ENCODE data around the gene VPS8. TPM values are rescaled to one million over a fixed set of nuclear protein-coding genes. Genes with fewer than 3 reads are reported as not detected.

Gene VPS8
- total and polyA plus RNA-seq, 2 of the 8 experiments (the other 6 are each of a cell fraction or from before 2014, with no cell fraction given) = 13.0 to 41.0 TPM

DNA sequence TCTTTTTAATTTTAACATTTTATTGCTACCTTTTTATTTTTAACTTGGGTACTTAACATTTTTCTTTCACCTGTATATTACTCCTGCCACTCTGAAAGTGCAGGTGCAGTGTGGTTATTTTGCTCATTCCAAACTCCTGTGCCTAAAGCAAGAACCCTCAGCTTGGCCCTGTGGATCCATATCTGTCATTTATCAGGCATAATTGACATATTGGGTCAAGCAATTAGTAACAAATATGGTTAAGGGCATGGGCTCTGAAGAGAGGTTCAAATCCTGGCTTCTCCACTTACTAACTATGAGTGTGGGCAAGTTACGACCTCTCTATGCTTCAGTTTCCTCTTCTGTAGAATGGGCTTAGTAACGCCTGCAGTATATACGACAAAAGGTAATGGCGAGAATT lies 9.8 kb upstream of the VPS8 start (continued):
- TF ChIP-seq, protein P1, sequence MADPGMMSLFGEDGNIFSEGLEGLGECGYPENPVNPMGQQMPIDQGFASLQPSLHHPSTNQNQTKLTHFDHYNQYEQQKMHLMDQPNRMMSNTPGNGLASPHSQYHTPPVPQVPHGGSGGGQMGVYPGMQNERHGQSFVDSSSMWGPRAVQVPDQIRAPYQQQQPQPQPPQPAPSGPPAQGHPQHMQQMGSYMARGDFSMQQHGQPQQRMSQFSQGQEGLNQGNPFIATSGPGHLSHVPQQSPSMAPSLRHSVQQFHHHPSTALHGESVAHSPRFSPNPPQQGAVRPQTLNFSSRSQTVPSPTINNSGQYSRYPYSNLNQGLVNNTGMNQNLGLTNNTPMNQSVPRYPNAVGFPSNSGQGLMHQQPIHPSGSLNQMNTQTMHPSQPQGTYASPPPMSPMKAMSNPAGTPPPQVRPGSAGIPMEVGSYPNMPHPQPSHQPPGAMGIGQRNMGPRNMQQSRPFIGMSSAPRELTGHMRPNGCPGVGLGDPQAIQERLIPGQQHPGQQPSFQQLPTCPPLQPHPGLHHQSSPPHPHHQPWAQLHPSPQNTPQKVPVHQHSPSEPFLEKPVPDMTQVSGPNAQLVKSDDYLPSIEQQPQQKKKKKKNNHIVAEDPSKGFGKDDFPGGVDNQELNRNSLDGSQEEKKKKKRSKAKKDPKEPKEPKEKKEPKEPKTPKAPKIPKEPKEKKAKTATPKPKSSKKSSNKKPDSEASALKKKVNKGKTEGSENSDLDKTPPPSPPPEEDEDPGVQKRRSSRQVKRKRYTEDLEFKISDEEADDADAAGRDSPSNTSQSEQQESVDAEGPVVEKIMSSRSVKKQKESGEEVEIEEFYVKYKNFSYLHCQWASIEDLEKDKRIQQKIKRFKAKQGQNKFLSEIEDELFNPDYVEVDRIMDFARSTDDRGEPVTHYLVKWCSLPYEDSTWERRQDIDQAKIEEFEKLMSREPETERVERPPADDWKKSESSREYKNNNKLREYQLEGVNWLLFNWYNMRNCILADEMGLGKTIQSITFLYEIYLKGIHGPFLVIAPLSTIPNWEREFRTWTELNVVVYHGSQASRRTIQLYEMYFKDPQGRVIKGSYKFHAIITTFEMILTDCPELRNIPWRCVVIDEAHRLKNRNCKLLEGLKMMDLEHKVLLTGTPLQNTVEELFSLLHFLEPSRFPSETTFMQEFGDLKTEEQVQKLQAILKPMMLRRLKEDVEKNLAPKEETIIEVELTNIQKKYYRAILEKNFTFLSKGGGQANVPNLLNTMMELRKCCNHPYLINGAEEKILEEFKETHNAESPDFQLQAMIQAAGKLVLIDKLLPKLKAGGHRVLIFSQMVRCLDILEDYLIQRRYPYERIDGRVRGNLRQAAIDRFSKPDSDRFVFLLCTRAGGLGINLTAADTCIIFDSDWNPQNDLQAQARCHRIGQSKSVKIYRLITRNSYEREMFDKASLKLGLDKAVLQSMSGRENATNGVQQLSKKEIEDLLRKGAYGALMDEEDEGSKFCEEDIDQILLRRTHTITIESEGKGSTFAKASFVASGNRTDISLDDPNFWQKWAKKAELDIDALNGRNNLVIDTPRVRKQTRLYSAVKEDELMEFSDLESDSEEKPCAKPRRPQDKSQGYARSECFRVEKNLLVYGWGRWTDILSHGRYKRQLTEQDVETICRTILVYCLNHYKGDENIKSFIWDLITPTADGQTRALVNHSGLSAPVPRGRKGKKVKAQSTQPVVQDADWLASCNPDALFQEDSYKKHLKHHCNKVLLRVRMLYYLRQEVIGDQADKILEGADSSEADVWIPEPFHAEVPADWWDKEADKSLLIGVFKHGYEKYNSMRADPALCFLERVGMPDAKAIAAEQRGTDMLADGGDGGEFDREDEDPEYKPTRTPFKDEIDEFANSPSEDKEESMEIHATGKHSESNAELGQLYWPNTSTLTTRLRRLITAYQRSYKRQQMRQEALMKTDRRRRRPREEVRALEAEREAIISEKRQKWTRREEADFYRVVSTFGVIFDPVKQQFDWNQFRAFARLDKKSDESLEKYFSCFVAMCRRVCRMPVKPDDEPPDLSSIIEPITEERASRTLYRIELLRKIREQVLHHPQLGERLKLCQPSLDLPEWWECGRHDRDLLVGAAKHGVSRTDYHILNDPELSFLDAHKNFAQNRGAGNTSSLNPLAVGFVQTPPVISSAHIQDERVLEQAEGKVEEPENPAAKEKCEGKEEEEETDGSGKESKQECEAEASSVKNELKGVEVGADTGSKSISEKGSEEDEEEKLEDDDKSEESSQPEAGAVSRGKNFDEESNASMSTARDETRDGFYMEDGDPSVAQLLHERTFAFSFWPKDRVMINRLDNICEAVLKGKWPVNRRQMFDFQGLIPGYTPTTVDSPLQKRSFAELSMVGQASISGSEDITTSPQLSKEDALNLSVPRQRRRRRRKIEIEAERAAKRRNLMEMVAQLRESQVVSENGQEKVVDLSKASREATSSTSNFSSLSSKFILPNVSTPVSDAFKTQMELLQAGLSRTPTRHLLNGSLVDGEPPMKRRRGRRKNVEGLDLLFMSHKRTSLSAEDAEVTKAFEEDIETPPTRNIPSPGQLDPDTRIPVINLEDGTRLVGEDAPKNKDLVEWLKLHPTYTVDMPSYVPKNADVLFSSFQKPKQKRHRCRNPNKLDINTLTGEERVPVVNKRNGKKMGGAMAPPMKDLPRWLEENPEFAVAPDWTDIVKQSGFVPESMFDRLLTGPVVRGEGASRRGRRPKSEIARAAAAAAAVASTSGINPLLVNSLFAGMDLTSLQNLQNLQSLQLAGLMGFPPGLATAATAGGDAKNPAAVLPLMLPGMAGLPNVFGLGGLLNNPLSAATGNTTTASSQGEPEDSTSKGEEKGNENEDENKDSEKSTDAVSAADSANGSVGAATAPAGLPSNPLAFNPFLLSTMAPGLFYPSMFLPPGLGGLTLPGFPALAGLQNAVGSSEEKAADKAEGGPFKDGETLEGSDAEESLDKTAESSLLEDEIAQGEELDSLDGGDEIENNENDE (IDR thresholded peaks at IDR 0.05; ENCODE audit: insufficient replicate concordance, low read length) = no peak
- TF ChIP-seq CHD2 (IDR thresholded peaks at IDR 0.05; ENCODE audit: low read length) (no peak), JUN (IDR thresholded peaks at IDR 0.05; ENCODE audit: low read depth, low read length) (no peak), RXRA (IDR thresholded peaks at IDR 0.05; ENCODE audit: insufficient read depth, low read depth, low read length) (no peak), EP300 (IDR thresholded peaks at IDR 0.05; ENCODE audit: borderline replicate concordance in 1 of 2, low read depth in 2 of 2, low read length in 2 of 2) (no peak), MAFK (IDR thresholded peaks at IDR 0.05; ENCODE audit: low read depth, low read length) (no peak), RAD21 (IDR thresholded peaks at IDR 0.05 in 1 of 2, conservative IDR thresholded peaks at IDR 0.05 in 1 of 2; ENCODE audit: low read depth in 2 of 2, low read length in 2 of 2) (no peak), TEAD4 (IDR thresholded peaks at IDR 0.05; ENCODE audit: low read depth, low read length) (no peak), KDM4A (IDR thresholded peaks at IDR 0.05; ENCODE audit: low read depth, low read length, severe bottlenecking) (no peak), YY1 (IDR thresholded peaks at IDR 0.05; ENCODE audit: low read depth, low read length) (no peak), CHD1 (IDR thresholded peaks at IDR 0.05; ENCODE audit: low read depth, low read length) (no peak), TAF1 (IDR thresholded peaks at IDR 0.05; ENCODE audit: low read depth, low read length) (no peak)
